PC-9 (cell line): Measurements from ENCODE around the gene ANKRD37. TPM values are rescaled to one million over a fixed set of nuclear protein-coding genes. Genes with fewer than 3 reads are reported as not detected.

Experiments
- BruUV-seq: library from RNA; stranded (reverse); fragments of 400-500 nt; replicated peaks from 2 replicates; lab custom pipeline; 2021; lab: Mats Ljungman, UMichigan
- CTCF ChIA-PET: fragments of 300-600 bp; sonication (Branson Sonifier 250); formaldehyde crosslinking; loops from one replicate; lab custom pipeline; 2022; ENCODE audit warnings: antibody characterized with exemption; lab: Charles Lee
- POLR2A ChIA-PET: fragments of 300-600 bp; sonication (Branson Sonifier 250); formaldehyde crosslinking; loops from one replicate; lab custom pipeline; 2022; ENCODE audit warnings: antibody characterized with exemption; ENCODE audit not compliant: unreplicated experiment; lab: Charles Lee
- DNase-seq, 2 experiments: peaks; one replicate each; pipeline versions ENCODE4 v3.0.0 to v3.0.0-alpha.2; 2015 to 2022; ENCODE audit warnings: mixed read lengths in 1 of 2
- H2AFZ ChIP-seq: fragments of 200-600 bp; sonication (generic); 2 replicates; pipeline ENCODE4 v1.8.1; 2017; ENCODE audit warnings: antibody characterized with exemption
- H3F3A ChIP-seq: fragments of 200-600 bp; sonication (generic); 2 replicates; pipeline ENCODE4 v1.8.1; 2017; ENCODE audit warnings: antibody characterized with exemption, mild to moderate bottlenecking, low read depth; ENCODE audit not compliant: insufficient read depth
- H3K27ac ChIP-seq: fragments of 200-600 bp; sonication (generic); 2 replicates; pipeline ENCODE4 v1.6.1; 2016; ENCODE audit warnings: mixed run types
- H3K27me3 ChIP-seq: fragments of 200-600 bp; sonication (generic); 2 replicates; pipeline ENCODE4 v1.6.1; 2016; ENCODE audit warnings: low read depth, mixed run types; ENCODE audit not compliant: insufficient read depth
- H3K36me3 ChIP-seq: fragments of 200-600 bp; sonication (generic); 2 replicates; pipeline ENCODE4 v1.6.1; 2016; ENCODE audit warnings: low read depth, mixed run types
- H3K4me1 ChIP-seq: fragments of 200-600 bp; sonication (generic); replicated peaks from 2 replicates; pipeline ENCODE4 v1.6.1; 2016; ENCODE audit warnings: mixed run types; ENCODE audit not compliant: insufficient read depth
- H3K4me2 ChIP-seq: fragments of 200-600 bp; sonication (generic); 2 replicates; pipeline ENCODE4 v1.6.1; 2017; ENCODE audit warnings: mixed run types
- H3K4me3 ChIP-seq: fragments of 200-600 bp; sonication (generic); 2 replicates; pipeline ENCODE4 v1.6.1; 2016; ENCODE audit warnings: mixed run types
- H3K79me2 ChIP-seq: fragments of 200-600 bp; sonication (generic); 2 replicates; pipeline ENCODE4 v1.6.1; 2017; ENCODE audit warnings: low read depth, mixed run types
- H3K9me2 ChIP-seq: fragments of 200-600 bp; sonication (generic); 2 replicates; pipeline ENCODE4 v1.8.1; 2017; ENCODE audit warnings: mild to moderate bottlenecking; ENCODE audit not compliant: insufficient read depth
- H3K9me3 ChIP-seq: fragments of 200-600 bp; sonication (generic); 2 replicates; pipeline ENCODE4 v1.8.1; 2016; ENCODE audit warnings: low read depth; ENCODE audit not compliant: insufficient read depth
- H4K20me1 ChIP-seq: fragments of 200-600 bp; sonication (generic); 2 replicates; pipeline ENCODE4 v1.8.1; 2017; ENCODE audit not compliant: insufficient read depth
- CTCF ChIP-seq: fragments of 200-600 bp; sonication (generic); conservative IDR thresholded peaks from 2 replicates; pipeline ENCODE4 v1.6.1; 2017; ENCODE audit warnings: mixed run types, antibody characterized with exemption, mild to moderate bottlenecking, moderate library complexity
- EZH2 ChIP-seq: fragments of 200-600 bp; sonication (generic); IDR thresholded peaks from 2 replicates; pipeline ENCODE4 v1.8.0; 2017; ENCODE audit warnings: antibody characterized with exemption, low read depth
- intact Hi-C: fragments of 100-400 bp; cut with micrococcal nuclease; formaldehyde crosslinking; loops from one replicate; pipeline ENCODE4 v1.10.0; 2022; ENCODE audit not compliant: unreplicated experiment
- total RNA-seq: library from RNA; stranded (reverse); gene quantifications from 2 replicates; pipeline ENCODE4 v1.2.3, GENCODE V29; 2021

ANKRD37 gene
- total RNA-seq, 1 experiment from 2014 or later, result 4.2 TPM

GRCh38 chr4:185357733-185358440 lies 38.8 kb upstream of the ANKRD37 start:
- ChIA-PET POLR2A (no interaction called here), CTCF (no interaction called here)
- BruUV-seq, result no TSS peak
- Histone ChIP-seq H3K27ac (no peak overlapping the region), H3K4me1 (peaks cover 18% of the 10 kb centered on the region), H3K27me3 (no peaks in the 10 kb centered on the region), H2AFZ (no peak overlapping the region), H3K9me3 (no peaks in the 10 kb centered on the region), H3K9me2 (no peaks in the 10 kb centered on the region), H4K20me1 (no peaks in the 10 kb centered on the region), H3K36me3 (no peaks in the 10 kb centered on the region), H3K4me2 (no peak overlapping the region), H3K4me3 (no peak overlapping the region), H3F3A (peaks cover 6% of the 10 kb centered on the region), H3K79me2 (no peaks in the 10 kb centered on the region)
- TF ChIP-seq CTCF (no peak), EZH2 (no peak)
- DNase-seq, result no peak
- intact Hi-C loops, result loop anchor here (1.0 kb wide), 2 partner anchors 36 to 52 kb away; no protein-coding TSS in a partner anchor

- H3K4me2 ChIP-seq, result 0 out of 2 replicates have a peak overlapping the region, but pooled peaks have one; percentile 3
- intact Hi-C loops, result loop anchor here (1.0 kb wide), 2 partner anchors 36 to 52 kb away; no protein-coding TSS in a partner anchor
Observed at GRCh38 chr4:185358514-185358913, 38.1 kb upstream of the ANKRD37 start.

GRCh38 chr4:185358959-185359358 lies 37.7 kb upstream of the ANKRD37 start:
- Histone ChIP-seq H3K4me3 (no peak overlapping the region), H3K4me1 (peaks cover 18% of the 10 kb centered on the region), H3K27ac (peak overlapping the region; percentile 53), H3K36me3 (no peaks in the 10 kb centered on the region), H3K4me2 (peak overlapping the region; percentile 3; the same call in 1 of the 2 replicates), H3K27me3 (no peaks in the 10 kb centered on the region), H3F3A (peaks cover 6% of the 10 kb centered on the region), H4K20me1 (no peaks in the 10 kb centered on the region), H3K9me3 (no peaks in the 10 kb centered on the region), H3K9me2 (no peaks in the 10 kb centered on the region), H3K79me2 (no peaks in the 10 kb centered on the region), H2AFZ (no peak overlapping the region)
- ChIA-PET POLR2A (interaction anchor here (0.6 to 0.7 kb wide), 2 partner anchors 25 to 202 kb away, joined by 4 to 16 read pairs; no protein-coding TSS in a partner anchor), CTCF (interaction anchor here (0.7 kb wide), 1 partner anchor 406 kb away, joined by 5 read pairs; no protein-coding TSS in a partner anchor)
- DNase-seq, result peak; percentile 37 to 50
- TF ChIP-seq CTCF, result no peak
- no peak for TF ChIP-seq EZH2
- intact Hi-C loops, result loop anchor here (1.0 kb wide), 2 partner anchors 35 to 53 kb away; no protein-coding TSS in a partner anchor
- BruUV-seq, result no TSS peak

More at GRCh38 chr4:185358514-185358913, 38.1 kb upstream of the ANKRD37 start:
- ChIA-PET POLR2A (interaction anchor here (0.7 kb wide), 1 partner anchor 203 kb away, joined by 16 read pairs; no protein-coding TSS in a partner anchor), CTCF (interaction anchor here (0.7 kb wide), 1 partner anchor 405 kb away, joined by 5 read pairs; no protein-coding TSS in a partner anchor)
- H2AFZ ChIP-seq, result no peak overlapping the region
- H3K4me3 ChIP-seq, result no peak overlapping the region
- H4K20me1 ChIP-seq, result no peaks in the 10 kb centered on the region
- H3F3A ChIP-seq, result peaks cover 6% of the 10 kb centered on the region
- DNase-seq, result peak; percentile 53 to 73
- peaks cover 18% of the 10 kb centered on the region for H3K4me1 ChIP-seq
- no peaks in the 10 kb centered on the region for H3K27me3 ChIP-seq
- no peak for TF ChIP-seq CTCF
- TF ChIP-seq EZH2, result no peak
- peak overlapping the region; percentile 53 for H3K27ac ChIP-seq
- no peaks in the 10 kb centered on the region for H3K9me2 ChIP-seq
- no TSS peak for BruUV-seq
- no peaks in the 10 kb centered on the region for H3K79me2 ChIP-seq
- no peaks in the 10 kb centered on the region for H3K9me3 ChIP-seq
- H3K36me3 ChIP-seq, result no peaks in the 10 kb centered on the region
